K562 (cell line): ENCODE results near the gene ASB18. TPM values are rescaled to one million over a fixed set of nuclear protein-coding genes. Genes with fewer than 3 reads are reported as not detected.

Source experiments
- ATAC-seq: fragments of 200-7000 bp; cut with Tn5 transposase; 3 replicates; pipeline ENCODE4 v1.9.1; 2020; ENCODE audit warnings: moderate library complexity
- BruUV-seq: library from RNA; stranded (reverse); fragments of 400-500 nt; replicated peaks from 2 replicates; lab custom pipeline; 2021; lab: Mats Ljungman, UMichigan
- CTCF ChIA-PET: fragments of 300-600 bp; formaldehyde crosslinking; extraction: SDS; loops from one replicate; lab custom pipeline; 2021; ENCODE audit warnings: low intra/inter-chr PET ratio; lab: Yijun Ruan, JAX
- POLR2A ChIA-PET: fragments of 300-600, 350-650 bp; sonication (Branson Sonifier 250); formaldehyde crosslinking; extraction: SDS; loops from one replicate; lab custom pipeline; 2021; ENCODE audit warnings: antibody characterized with exemption, inconsistent platforms; lab: Yijun Ruan, JAX
- DNase-seq, 4 experiments: peaks; one replicate each; pipeline versions ENCODE4 v3.0.0 to v3.0.0-alpha.2; 2011 to 2018; ENCODE audit warnings: low spot score in 3 of 4, mixed read lengths in 3 of 4; ENCODE audit errors: extremely low read depth in 1 of 4
- FAIRE-seq: peaks from 2 replicates; lab custom pipeline; 2011; peaks lifted over from hg19 to GRCh38; lab: Jason Lieb, UNC
- H2AFZ ChIP-seq: 2 replicates; pipeline ENCODE4 v1.6.0; 2011; ENCODE audit warnings: low read depth, low read length, control low read depth, inconsistent platforms
- H3K27ac ChIP-seq: fragments of 200-600 bp; 3 replicates; pipeline ENCODE4 v1.8.0; 2011; ENCODE audit warnings: low read depth, mild to moderate bottlenecking, control low read depth, inconsistent platforms, low read length, moderate library complexity, mixed read lengths; ENCODE audit errors: extremely low read depth
- H3K27me3 ChIP-seq, 2 experiments: fragments of 300-600 bp in 1 of 2; 2 replicates in 1 of 2; 3 replicates in 1 of 2; pipeline versions ENCODE4 v1.6.0 to v1.8.0; 2011; ENCODE audit warnings: inconsistent platforms in 2 of 2, low read length in 2 of 2, mild to moderate bottlenecking in 1 of 2, mixed read lengths in 1 of 2, moderate library complexity in 1 of 2; ENCODE audit not compliant: control insufficient read depth in 2 of 2, insufficient read depth in 2 of 2
- H3K36me3 ChIP-seq: fragments of 300-600 bp; 3 replicates; pipeline ENCODE4 v1.8.0; 2011; ENCODE audit warnings: mild to moderate bottlenecking, low read length, inconsistent platforms; ENCODE audit not compliant: control insufficient read depth, insufficient read depth
- H3K4me1 ChIP-seq, 2 experiments: fragments of 200-600 bp in 1 of 2; replicated peaks in 1 of 2; 2 replicates in 1 of 2; 3 replicates in 1 of 2; pipeline versions ENCODE4 v1.5.1 to v1.8.0; 2011; ENCODE audit warnings: inconsistent platforms in 2 of 2, low read length in 2 of 2, mild to moderate bottlenecking in 1 of 2, mixed read lengths in 1 of 2, moderate library complexity in 1 of 2; ENCODE audit not compliant: control insufficient read depth in 2 of 2, insufficient read depth in 2 of 2
- H3K4me2 ChIP-seq: 2 replicates; pipeline ENCODE4 v1.6.1; 2011; ENCODE audit warnings: low read length, control low read depth, inconsistent platforms, mixed read lengths; ENCODE audit not compliant: insufficient read depth
- H3K4me3 ChIP-seq: fragments of 200-600 bp; sonication (generic), shearing (Covaris generic); 2 replicates; pipeline ENCODE4 v1.5.1; 2016; ENCODE audit warnings: control low read depth, inconsistent platforms
- H3K79me2 ChIP-seq: fragments of 200-600 bp; 3 replicates; pipeline ENCODE4 v1.8.0; 2011; ENCODE audit warnings: low read length, inconsistent platforms; ENCODE audit not compliant: control insufficient read depth, insufficient read depth
- H3K9ac ChIP-seq, 2 experiments: 2 replicates each; pipeline versions ENCODE4 v1.6.0 to v1.6.1; 2011; ENCODE audit warnings: low read depth in 2 of 2, low read length in 2 of 2, control low read depth in 1 of 2, inconsistent platforms in 1 of 2, mild to moderate bottlenecking in 1 of 2, mixed read lengths in 1 of 2; ENCODE audit not compliant: insufficient read depth in 1 of 2
- H3K9me1 ChIP-seq: one replicate; pipeline ENCODE4 v1.6.0; 2011; ENCODE audit warnings: inconsistent platforms, mild to moderate bottlenecking, low read length, moderate library complexity; ENCODE audit not compliant: control insufficient read depth, insufficient read depth
- H3K9me3 ChIP-seq: replicated peaks from 2 replicates; pipeline ENCODE4 v1.5.1; 2011; ENCODE audit warnings: low read depth, low read length, inconsistent platforms; ENCODE audit not compliant: control insufficient read depth, insufficient read depth
- H4K20me1 ChIP-seq: replicated peaks from 2 replicates; pipeline ENCODE4 v1.6.1; 2011; ENCODE audit warnings: low read length, inconsistent platforms, mixed read lengths; ENCODE audit not compliant: control insufficient read depth, insufficient read depth
- E2F1 ChIP-seq: sonication (generic); formaldehyde crosslinking; IDR thresholded peaks from 2 replicates; pipeline ENCODE4 v1.8.1; 2023; ENCODE audit warnings: mild to moderate bottlenecking, missing genetic modification reagents, moderate library complexity
- HEY1 ChIP-seq: fragments of 250-450 bp; sonication (Bioruptor Pico); IDR thresholded peaks from 2 replicates; pipeline ENCODE4 v1.5.0; 2020; ENCODE audit warnings: mild to moderate bottlenecking, moderate library complexity, borderline replicate concordance
- MYBL2 ChIP-seq, 2 experiments: fragments of 450-650 bp in 1 of 2; sonication (generic) in 1 of 2; formaldehyde crosslinking in 1 of 2; IDR thresholded peaks; 2 replicates each; pipeline versions ENCODE4 v1.6.1 to v1.8.1; 2017 to 2022; ENCODE audit warnings: borderline replicate concordance in 1 of 2, inconsistent platforms in 1 of 2, low read depth in 1 of 2, mild to moderate bottlenecking in 1 of 2, missing genetic modification reagents in 1 of 2, moderate library complexity in 1 of 2
- NCOA2 ChIP-seq, 2 experiments: fragments of 450-650 bp; IDR thresholded peaks; 2 replicates each; pipeline ENCODE4 v1.6.1; 2018; ENCODE audit warnings: mild to moderate bottlenecking in 2 of 2, moderate library complexity in 1 of 2; ENCODE audit not compliant: partially characterized antibody in 2 of 2
- NR0B1 ChIP-seq: fragments of 450-650 bp; IDR thresholded peaks from one replicate; pipeline ENCODE4 v1.6.1; 2018; ENCODE audit warnings: mild to moderate bottlenecking, moderate library complexity; ENCODE audit not compliant: partially characterized antibody
- SMARCC2 ChIP-seq: fragments of 450-650 bp; IDR thresholded peaks from 2 replicates; pipeline ENCODE4 v1.6.1; 2017; ENCODE audit warnings: antibody characterized with exemption, moderate library complexity, mild to moderate bottlenecking, low read depth
- SP1 ChIP-seq: sonication (generic); formaldehyde crosslinking; IDR thresholded peaks from 2 replicates; pipeline ENCODE4 v1.8.1; 2022; ENCODE audit warnings: mild to moderate bottlenecking, missing genetic modification reagents
- ZNF696 ChIP-seq: fragments of 250-450 bp; sonication (Bioruptor Pico); conservative IDR thresholded peaks from 2 replicates; pipeline ENCODE4 v1.4.0; 2020; ENCODE audit warnings: mild to moderate bottlenecking, moderate library complexity
- WGBS: fragments of 100-300 bp; shearing (Covaris generic); methylation state at CpG from one replicate; pipeline ENCODE4 v1.1.6; 2016; ENCODE audit warnings: low coverage, mixed read lengths; ENCODE audit not compliant: insufficient coverage; ENCODE audit errors: missing lambda C conversion rate; 5-methylcytosine and 5-hydroxymethylcytosine counted together
- in situ Hi-C: fragments of 300-500 bp; cut with MboI; formaldehyde crosslinking; loops from 4 replicates; pipeline ENCODE4 v1.15.0; 2018; ENCODE audit warnings: inconsistent platforms, mixed read lengths
- intact Hi-C: fragments of 100-400 bp; cut with micrococcal nuclease; formaldehyde crosslinking; loops from 2 replicates; pipeline ENCODE4 v1.14.2; 2022
- polyA plus RNA-seq, 8 experiments: library from polyadenylated mRNA; depleted of rRNA in 4 of 8; stranded (reverse) in 5 of 8; unstranded in 3 of 8; fragments of >200 nt; fragmentation: Nextera tagmentation in 2 of 8; fragmentation: Illumina TruSeq in 1 of 8; extraction: Ambion mirVana in 2 of 8; extraction: Trizol in 1 of 8; gene quantifications; 2 replicates each; pipeline versions ENCODE4 v1.2.1 to v1.2.3, GENCODE V29; 2011 to 2014; ENCODE audit warnings: inconsistent platforms in 1 of 8, missing spikeins in 1 of 8
- total RNA-seq, 7 experiments: library from RNA; depleted of rRNA in 6 of 7; stranded (reverse); fragments of >200 nt in 6 of 7; fragmentation: Illumina TruSeq in 2 of 7; extraction: Trizol in 2 of 7; gene quantifications; 2 replicates each; pipeline versions ENCODE4 v1.2.1 to v1.2.3, GENCODE V29; 2011 to 2021; ENCODE audit warnings: low replicate concordance in 1 of 7

Gene ASB18
- total and polyA plus RNA-seq, 9 of the 15 experiments (the other 6 are each of a cell fraction or from before 2014, with no cell fraction given) = not detected

GRCh38 chr2:236250286-236250685 lies 13.9 kb downstream of the ASB18 start (continued):
- TF ChIP-seq E2F1 (CRISPR knock-in tag) = no peak
- no peak for TF ChIP-seq NCOA2 (IDR thresholded peaks at IDR 0.05; ENCODE audit: partially characterized antibody in 2 of 2)
- TF ChIP-seq NR0B1 = no peak
- no peak for TF ChIP-seq HEY1 (CRISPR knock-in tag)

- in situ Hi-C loops (no loop called here), intact Hi-C loops (no loop called here)
- TF ChIP-seq SMARCC2 (no peak), ZNF696 (CRISPR knock-in tag) (no peak), MYBL2 (IDR thresholded peaks at IDR 0.05; ENCODE audit: low read depth) (no peak), MYBL2 (CRISPR knock-in tag; IDR thresholded peaks at IDR 0.05; ENCODE audit: borderline replicate concordance) (no peak), SP1 (CRISPR knock-in tag) (no peak)
- Histone ChIP-seq H3K27me3 (peaks cover 0 to 10% of the 10 kb centered on the region in 2 experiments; a peak in 3 of 5 replicates), H3K9me1 (no peaks in the 10 kb centered on the region), H3K4me3 (no peak overlapping the region), H3K4me1 (no peaks in the 10 kb centered on the region), H3K9ac (no peak overlapping the region), H3K9me3 (no peaks in the 10 kb centered on the region), H3K4me2 (no peak overlapping the region), H3K36me3 (no peaks in the 10 kb centered on the region), H2AFZ (no peak overlapping the region), H3K79me2 (no peaks in the 10 kb centered on the region), H4K20me1 (no peaks in the 10 kb centered on the region), H3K27ac (no peak overlapping the region)
- DNase-seq (no peak), FAIRE-seq (no peak), ATAC-seq (no peak)
- 0% methylated on average over 2 of the region's 2 CpGs for WGBS
- BruUV-seq = no TSS peak
- CTCF ChIA-PET = no interaction called here
- POLR2A ChIA-PET = no interaction called here
These were observed 15.1 kb downstream of the ASB18 start for GRCh38 chr2:236249066-236249465.
